PFSK-1 (cell line): ENCODE measurements around the gene MEIS3.

Experiments
- FOXP2 ChIP-seq: optimal IDR thresholded peaks from 2 replicates; pipeline ENCODE3; 2011; ENCODE audit warnings: borderline replicate concordance, control low read depth, inconsistent platforms; ENCODE audit not compliant: insufficient read depth; ENCODE audit errors: extremely low read length, extremely low read depth
- POLR2AphosphoS5 ChIP-seq: IDR thresholded peaks from 2 replicates; pipeline ENCODE4 v1.6.1; 2012; ENCODE audit warnings: low read depth, mild to moderate bottlenecking, control low read depth, low read length, moderate library complexity
- SIN3A ChIP-seq: IDR thresholded peaks from 2 replicates; pipeline ENCODE4 v1.6.1; 2012; ENCODE audit warnings: mild to moderate bottlenecking, low read length, moderate library complexity, borderline replicate concordance; ENCODE audit not compliant: insufficient read depth
- TAF1 ChIP-seq: IDR thresholded peaks from 2 replicates; pipeline ENCODE4 v1.6.1; 2012; ENCODE audit warnings: low read length, control low read depth, borderline replicate concordance; ENCODE audit not compliant: insufficient read depth
- TF ChIP-seq, protein P1 (sequence below), 2 experiments: IDR thresholded peaks; 2 replicates each; pipeline versions ENCODE4 v1.6.1 to v1.8.0; 2011 to 2012; ENCODE audit warnings: low read depth in 2 of 2, low read length in 2 of 2, control low read depth in 1 of 2, inconsistent platforms in 1 of 2, mild to moderate bottlenecking in 1 of 2, moderate library complexity in 1 of 2; ENCODE audit not compliant: insufficient read depth in 1 of 2

The MEIS3 gene

DNA sequence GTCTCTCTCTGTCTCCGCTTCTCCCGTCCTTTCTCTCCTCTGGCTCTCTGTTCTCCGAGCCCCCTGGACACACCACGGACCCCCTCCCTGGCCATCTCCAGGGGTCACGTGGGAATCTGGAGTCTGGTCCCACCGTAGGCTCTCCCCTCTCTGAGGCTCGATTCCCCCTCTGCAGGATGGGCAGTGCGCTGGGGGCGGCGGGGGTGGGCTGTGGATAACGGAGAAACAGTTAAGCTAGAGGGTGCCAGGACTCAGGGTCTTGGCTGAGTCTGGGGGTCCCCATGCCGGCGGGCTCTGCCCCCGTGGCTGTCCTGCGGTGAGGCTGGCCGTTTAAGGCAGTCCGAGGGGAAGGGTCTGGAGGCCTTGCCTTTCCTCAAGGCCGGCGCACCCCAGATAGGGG is 462 bp upstream of the MEIS3 start:
- no peak for TF ChIP-seq TAF1
- TF ChIP-seq FOXP2, result no peak
- no peak for TF ChIP-seq POLR2AphosphoS5
- TF ChIP-seq SIN3A, result no peak
- TF ChIP-seq, protein P1, sequence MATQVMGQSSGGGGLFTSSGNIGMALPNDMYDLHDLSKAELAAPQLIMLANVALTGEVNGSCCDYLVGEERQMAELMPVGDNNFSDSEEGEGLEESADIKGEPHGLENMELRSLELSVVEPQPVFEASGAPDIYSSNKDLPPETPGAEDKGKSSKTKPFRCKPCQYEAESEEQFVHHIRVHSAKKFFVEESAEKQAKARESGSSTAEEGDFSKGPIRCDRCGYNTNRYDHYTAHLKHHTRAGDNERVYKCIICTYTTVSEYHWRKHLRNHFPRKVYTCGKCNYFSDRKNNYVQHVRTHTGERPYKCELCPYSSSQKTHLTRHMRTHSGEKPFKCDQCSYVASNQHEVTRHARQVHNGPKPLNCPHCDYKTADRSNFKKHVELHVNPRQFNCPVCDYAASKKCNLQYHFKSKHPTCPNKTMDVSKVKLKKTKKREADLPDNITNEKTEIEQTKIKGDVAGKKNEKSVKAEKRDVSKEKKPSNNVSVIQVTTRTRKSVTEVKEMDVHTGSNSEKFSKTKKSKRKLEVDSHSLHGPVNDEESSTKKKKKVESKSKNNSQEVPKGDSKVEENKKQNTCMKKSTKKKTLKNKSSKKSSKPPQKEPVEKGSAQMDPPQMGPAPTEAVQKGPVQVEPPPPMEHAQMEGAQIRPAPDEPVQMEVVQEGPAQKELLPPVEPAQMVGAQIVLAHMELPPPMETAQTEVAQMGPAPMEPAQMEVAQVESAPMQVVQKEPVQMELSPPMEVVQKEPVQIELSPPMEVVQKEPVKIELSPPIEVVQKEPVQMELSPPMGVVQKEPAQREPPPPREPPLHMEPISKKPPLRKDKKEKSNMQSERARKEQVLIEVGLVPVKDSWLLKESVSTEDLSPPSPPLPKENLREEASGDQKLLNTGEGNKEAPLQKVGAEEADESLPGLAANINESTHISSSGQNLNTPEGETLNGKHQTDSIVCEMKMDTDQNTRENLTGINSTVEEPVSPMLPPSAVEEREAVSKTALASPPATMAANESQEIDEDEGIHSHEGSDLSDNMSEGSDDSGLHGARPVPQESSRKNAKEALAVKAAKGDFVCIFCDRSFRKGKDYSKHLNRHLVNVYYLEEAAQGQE (IDR thresholded peaks at IDR 0.05; ENCODE audit: insufficient read depth in 1 of 2, low read depth in 2 of 2, low read length in 2 of 2), result no peak

DNA sequence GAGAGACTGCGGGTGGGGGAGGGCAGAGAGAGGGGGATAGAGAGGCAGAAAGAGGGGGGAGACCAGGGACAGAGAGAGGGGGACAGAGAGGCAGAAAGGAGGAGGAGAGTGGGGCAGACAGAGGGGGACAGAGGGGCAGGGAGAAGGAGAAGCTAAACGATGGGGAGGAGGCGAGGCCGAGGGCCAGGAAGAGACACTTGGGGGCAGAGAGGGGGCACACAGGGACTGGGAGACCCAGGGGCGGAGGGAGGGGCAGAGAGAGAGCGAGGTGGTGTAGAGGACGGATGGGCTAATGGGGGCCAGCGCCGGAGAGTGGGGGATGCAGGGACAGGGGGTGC is 666 bp downstream of the MEIS3 start:
- TF ChIP-seq SIN3A (no peak), TAF1 (no peak), FOXP2 (no peak), POLR2AphosphoS5 (no peak)
- TF ChIP-seq, protein P1 (IDR thresholded peaks at IDR 0.05; ENCODE audit: insufficient read depth in 1 of 2, low read depth in 2 of 2, low read length in 2 of 2), result no peak

DNA sequence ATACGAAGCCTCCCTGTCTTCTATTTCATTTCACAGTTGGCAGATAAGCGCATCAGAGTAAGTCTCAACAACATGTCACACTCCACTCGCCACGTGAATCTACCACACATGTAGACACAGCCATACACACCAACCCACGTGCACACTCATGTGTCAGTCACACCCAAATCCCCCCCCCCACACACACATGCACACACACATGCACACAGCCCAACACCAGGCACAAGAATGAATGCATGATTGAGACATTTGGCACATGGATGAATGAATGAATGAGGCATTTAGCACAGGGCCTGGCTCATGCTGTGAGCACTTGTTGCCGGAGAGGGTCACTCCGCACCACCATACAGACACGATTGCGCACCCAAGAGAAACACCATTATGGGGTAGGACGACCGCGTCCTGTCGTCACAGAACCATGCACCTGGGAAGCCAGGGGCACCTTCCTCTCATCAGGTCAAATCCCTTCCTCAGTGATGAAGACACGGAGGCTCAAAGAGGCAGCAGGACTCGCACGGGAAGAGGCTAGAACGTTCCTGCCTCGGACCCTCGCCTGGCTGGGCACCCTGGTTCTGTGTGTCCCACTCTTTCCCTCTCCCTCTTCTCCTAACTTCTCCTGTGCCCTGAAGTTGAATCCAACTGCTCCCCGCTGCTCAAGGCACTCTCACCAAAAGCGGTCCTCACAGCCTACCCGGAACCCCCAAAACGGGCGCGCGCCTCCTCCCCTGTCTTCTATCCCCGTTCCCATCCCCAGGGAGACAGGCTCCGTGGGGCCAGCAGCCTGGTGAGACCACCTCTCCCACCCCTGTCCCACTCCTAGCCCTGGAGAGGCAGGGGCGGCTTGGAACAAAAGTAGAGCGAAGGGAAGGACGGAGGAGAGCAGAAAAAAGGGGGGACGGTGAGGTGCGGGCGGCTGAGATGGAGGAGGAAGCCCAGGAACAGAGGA is 1.3 kb downstream of the MEIS3 start:
- TF ChIP-seq FOXP2 (no peak), TAF1 (no peak), SIN3A (no peak), POLR2AphosphoS5 (no peak)
- TF ChIP-seq, protein P1 (IDR thresholded peaks at IDR 0.05; ENCODE audit: insufficient read depth in 1 of 2, low read depth in 2 of 2, low read length in 2 of 2), result no peak

DNA sequence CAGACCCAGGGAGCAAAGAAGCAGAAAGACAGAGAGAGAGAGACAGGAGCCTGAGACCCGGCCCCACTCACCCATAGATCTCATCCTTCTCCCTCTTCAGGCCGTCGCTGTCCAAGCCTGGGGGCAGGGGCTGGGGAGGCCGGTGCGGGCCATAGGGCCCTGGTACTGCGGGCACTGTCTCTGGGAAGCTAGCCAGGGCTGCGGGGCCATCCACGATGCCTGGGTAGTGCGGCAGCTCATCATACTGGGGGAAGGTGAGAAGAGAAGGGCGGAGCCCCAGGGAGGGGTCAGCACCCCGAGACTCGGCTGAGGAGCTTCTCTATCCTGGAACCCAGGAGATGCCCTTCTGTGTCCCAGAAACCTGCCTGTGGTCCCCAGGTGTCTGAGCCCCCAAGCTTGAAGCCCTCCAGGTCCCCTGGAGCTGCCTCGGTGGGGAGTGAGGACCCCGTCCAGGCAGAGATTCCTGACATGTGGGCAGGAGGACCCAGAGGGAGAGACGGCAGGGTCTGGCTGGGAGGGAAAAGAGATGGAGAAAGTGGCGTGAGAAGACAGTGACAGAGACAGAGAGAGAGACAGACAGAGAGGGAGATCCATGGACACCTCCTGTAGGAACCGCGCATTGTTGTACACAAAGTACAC is 2.1 kb downstream of the MEIS3 start:
- TF ChIP-seq TAF1 (no peak), FOXP2 (no peak), POLR2AphosphoS5 (no peak), SIN3A (no peak)
- TF ChIP-seq, protein P1 (IDR thresholded peaks at IDR 0.05; ENCODE audit: insufficient read depth in 1 of 2, low read depth in 2 of 2, low read length in 2 of 2), result no peak

DNA sequence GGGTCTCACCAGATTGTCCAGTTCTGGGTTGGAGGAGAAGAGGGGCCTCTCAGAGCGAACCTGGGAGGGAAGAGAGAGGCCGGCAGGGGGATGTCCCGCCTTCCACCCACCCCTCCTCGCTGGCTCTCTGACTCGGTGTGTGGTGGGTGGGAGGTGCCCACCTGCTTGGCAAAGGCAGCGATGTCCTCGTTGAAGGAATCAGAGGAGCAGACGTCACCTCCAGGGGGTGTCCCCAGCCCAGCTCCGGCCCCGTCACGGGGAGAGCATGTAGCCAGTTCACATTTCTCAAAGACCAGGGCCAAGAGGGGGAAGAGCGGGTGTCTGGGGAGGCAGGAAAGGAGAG is 2.7 kb downstream of the MEIS3 start:
- TF ChIP-seq SIN3A (no peak), POLR2AphosphoS5 (no peak), TAF1 (no peak), FOXP2 (no peak)
- TF ChIP-seq, protein P1 (IDR thresholded peaks at IDR 0.05; ENCODE audit: insufficient read depth in 1 of 2, low read depth in 2 of 2, low read length in 2 of 2), result no peak
